GM12801 (cell line): Measurements from ENCODE around the gene INPP5A.

Experiments used
- TF ChIP-seq, protein P1 (sequence below): IDR thresholded peaks from one replicate; pipeline ENCODE4 v1.5.1; 2011; ENCODE audit warnings: control low read depth; ENCODE audit not compliant: insufficient read length; ENCODE audit errors: extremely low read depth

INPP5A gene

GRCh38 chr10:132806561-132807003, 269.0 kb downstream of the INPP5A start:
- TF ChIP-seq, protein P1, sequence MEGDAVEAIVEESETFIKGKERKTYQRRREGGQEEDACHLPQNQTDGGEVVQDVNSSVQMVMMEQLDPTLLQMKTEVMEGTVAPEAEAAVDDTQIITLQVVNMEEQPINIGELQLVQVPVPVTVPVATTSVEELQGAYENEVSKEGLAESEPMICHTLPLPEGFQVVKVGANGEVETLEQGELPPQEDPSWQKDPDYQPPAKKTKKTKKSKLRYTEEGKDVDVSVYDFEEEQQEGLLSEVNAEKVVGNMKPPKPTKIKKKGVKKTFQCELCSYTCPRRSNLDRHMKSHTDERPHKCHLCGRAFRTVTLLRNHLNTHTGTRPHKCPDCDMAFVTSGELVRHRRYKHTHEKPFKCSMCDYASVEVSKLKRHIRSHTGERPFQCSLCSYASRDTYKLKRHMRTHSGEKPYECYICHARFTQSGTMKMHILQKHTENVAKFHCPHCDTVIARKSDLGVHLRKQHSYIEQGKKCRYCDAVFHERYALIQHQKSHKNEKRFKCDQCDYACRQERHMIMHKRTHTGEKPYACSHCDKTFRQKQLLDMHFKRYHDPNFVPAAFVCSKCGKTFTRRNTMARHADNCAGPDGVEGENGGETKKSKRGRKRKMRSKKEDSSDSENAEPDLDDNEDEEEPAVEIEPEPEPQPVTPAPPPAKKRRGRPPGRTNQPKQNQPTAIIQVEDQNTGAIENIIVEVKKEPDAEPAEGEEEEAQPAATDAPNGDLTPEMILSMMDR: no peak

- TF ChIP-seq, protein P1: no peak
Observed at GRCh38 chr10:132807621-132808049, 270.0 kb downstream of the INPP5A start.

DNA sequence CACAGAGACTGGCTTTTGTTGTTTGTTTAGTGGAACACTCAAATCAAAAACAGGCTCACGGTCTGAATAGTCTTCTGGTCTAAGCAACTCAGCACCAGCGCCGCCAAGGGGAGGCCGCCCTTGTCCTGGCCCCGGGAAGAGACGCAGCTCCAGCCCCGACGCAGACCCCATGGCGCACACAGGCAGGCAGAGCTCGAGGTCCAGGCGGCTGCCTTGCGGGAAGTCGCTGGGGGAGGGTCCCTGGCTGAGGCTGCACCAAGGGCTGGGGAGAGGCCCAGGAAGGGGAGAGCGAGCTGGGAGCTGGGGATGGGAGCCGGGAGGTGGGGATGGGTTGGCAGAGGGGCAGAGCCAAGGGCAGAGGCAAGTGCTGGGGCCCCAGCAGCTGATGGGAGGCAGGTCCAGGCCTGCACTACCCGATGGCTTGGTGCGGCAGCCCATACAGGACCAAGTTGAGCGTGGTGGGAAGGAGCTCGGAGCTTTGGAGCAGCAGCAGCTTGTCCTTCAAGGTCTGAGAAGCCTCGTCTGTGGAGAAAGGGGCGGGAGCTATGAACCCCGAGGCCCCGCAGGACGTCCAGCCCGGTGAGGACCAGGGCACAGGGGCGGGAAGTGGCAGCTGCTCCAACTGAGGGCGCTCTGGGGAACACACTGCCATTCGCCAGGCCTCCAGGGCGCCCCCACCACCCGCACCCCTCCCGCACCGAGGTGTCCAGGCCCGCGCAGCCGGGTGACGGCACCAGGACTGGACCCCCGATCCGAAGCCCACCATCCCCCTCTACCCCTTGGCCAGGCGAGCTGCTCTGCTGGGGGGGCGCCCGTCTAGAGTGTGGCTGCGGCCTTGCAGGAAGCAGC, 271.0 kb downstream of the INPP5A start:
- TF ChIP-seq, protein P1: no peak

- TF ChIP-seq, protein P1: no peak
Observed at GRCh38 chr10:132809232-132810140, 271.9 kb downstream of the INPP5A start.

- TF ChIP-seq, protein P1: no peak
Observed at GRCh38 chr10:132810141-132810806, 272.7 kb downstream of the INPP5A start.

- TF ChIP-seq, protein P1: no peak
Observed at GRCh38 chr10:132810807-132811700, 273.5 kb downstream of the INPP5A start.
